GM19463 (cell line): ENCODE results near the gene SAMD5.

Source experiments
- ATAC-seq: cut with Tn5 transposase; IDR thresholded peaks from one replicate; pipeline ENCODE4 v1.9.1; 2021; ENCODE audit warnings: mild to moderate bottlenecking, moderate library complexity; ENCODE audit not compliant: unreplicated experiment

SAMD5 gene

GRCh38 chr6:147617366-147617765, 108.9 kb downstream of the SAMD5 start:
- ATAC-seq = no peak

- no peak for ATAC-seq
These were observed 110.0 kb downstream of the SAMD5 start for GRCh38 chr6:147618457-147618856.

GRCh38 chr6:147618927-147619326, 110.4 kb downstream of the SAMD5 start:
- ATAC-seq = no peak
